Hepatocyte (in vitro differentiated cells): ENCODE results near the gene CNST. TPM values are rescaled to one million over a fixed set of nuclear protein-coding genes. Genes with fewer than 3 reads are reported as not detected.

Experiments used
- DNase-seq: peaks from one replicate; pipeline ENCODE4 v3.0.0-alpha.2; 2016; ENCODE audit warnings: low spot score
- H2AFZ ChIP-seq: fragments of 200-600 bp; sonication (generic); 2 replicates; pipeline ENCODE4 v1.6.0; 2016; ENCODE audit warnings: antibody characterized with exemption, mild to moderate bottlenecking
- H3K27ac ChIP-seq: fragments of 200-600 bp; sonication (generic); 2 replicates; pipeline ENCODE4 v1.5.1; 2016; ENCODE audit warnings: mild to moderate bottlenecking
- H3K27me3 ChIP-seq: fragments of 200-600 bp; sonication (generic); 2 replicates; pipeline ENCODE4 v1.6.1; 2016
- H3K36me3 ChIP-seq: fragments of 200-600 bp; sonication (generic); replicated peaks from 2 replicates; pipeline ENCODE4 v1.5.1; 2016; ENCODE audit warnings: low read depth; ENCODE audit not compliant: insufficient read depth
- H3K4me1 ChIP-seq: fragments of 200-600 bp; sonication (generic); 2 replicates; pipeline ENCODE4 v1.5.1; 2016; ENCODE audit warnings: mild to moderate bottlenecking, moderate library complexity; ENCODE audit not compliant: insufficient read depth
- H3K4me2 ChIP-seq: fragments of 200-600 bp; sonication (generic); 2 replicates; pipeline ENCODE4 v1.6.0; 2016
- H3K4me3 ChIP-seq: fragments of 200-600 bp; sonication (generic); 2 replicates; pipeline ENCODE4 v1.5.1; 2016; ENCODE audit warnings: mild to moderate bottlenecking
- H3K79me2 ChIP-seq: fragments of 200-600 bp; sonication (generic); 2 replicates; pipeline ENCODE4 v1.6.0; 2017; ENCODE audit warnings: mild to moderate bottlenecking
- H3K9me2 ChIP-seq: fragments of 200-600 bp; sonication (generic); replicated peaks from 2 replicates; pipeline ENCODE4 v1.6.0; 2017; ENCODE audit warnings: mild to moderate bottlenecking; ENCODE audit not compliant: insufficient read depth
- H3K9me3 ChIP-seq: fragments of 200-600 bp; sonication (generic); 2 replicates; pipeline ENCODE4 v1.5.1; 2016; ENCODE audit warnings: low read depth, mild to moderate bottlenecking
- H4K20me1 ChIP-seq: fragments of 200-600 bp; sonication (generic); 2 replicates; pipeline ENCODE4 v1.6.0; 2016; ENCODE audit warnings: mild to moderate bottlenecking; ENCODE audit not compliant: insufficient read depth, poor library complexity, severe bottlenecking
- EZH2 ChIP-seq: fragments of 200-600 bp; sonication (generic); IDR thresholded peaks from 2 replicates; pipeline ENCODE4 v1.6.1; 2016; ENCODE audit warnings: antibody characterized with exemption, mild to moderate bottlenecking, borderline replicate concordance
- EZH2phosphoT487 ChIP-seq: fragments of 200-600 bp; sonication (generic); IDR thresholded peaks from one replicate; pipeline ENCODE4 v1.6.1; 2018; ENCODE audit warnings: antibody characterized with exemption, mild to moderate bottlenecking, low read depth, moderate library complexity; ENCODE audit not compliant: unreplicated experiment, severe bottlenecking
- WGBS: methylation state at CpG from one replicate; pipeline ENCODE4 v1.1.6; 2016; ENCODE audit warnings: low lambda C conversion rate; ENCODE audit errors: missing lambda C conversion rate; 5-methylcytosine and 5-hydroxymethylcytosine counted together
- polyA plus RNA-seq: library from polyadenylated mRNA; unstranded; fragments of >200 nt; fragmentation: Nextera tagmentation; extraction: Ambion mirVana; gene quantifications from 2 replicates; pipeline ENCODE4 v1.2.1, GENCODE V29; 2016
- total RNA-seq: library from RNA; depleted of rRNA; stranded (reverse); fragments of >200 nt; gene quantifications from 2 replicates; pipeline ENCODE4 v1.2.3, GENCODE V29; 2014
- TF ChIP-seq, protein P1 (sequence below): fragments of 200-600 bp; sonication (generic); IDR thresholded peaks from 2 replicates; pipeline ENCODE4 v1.5.1; 2016; ENCODE audit warnings: antibody characterized with exemption, mild to moderate bottlenecking; ENCODE audit not compliant: poor library complexity

The CNST gene
- total and polyA plus RNA-seq, 2 experiments from 2014 or later, result 7.1 to 16.4 TPM

DNA sequence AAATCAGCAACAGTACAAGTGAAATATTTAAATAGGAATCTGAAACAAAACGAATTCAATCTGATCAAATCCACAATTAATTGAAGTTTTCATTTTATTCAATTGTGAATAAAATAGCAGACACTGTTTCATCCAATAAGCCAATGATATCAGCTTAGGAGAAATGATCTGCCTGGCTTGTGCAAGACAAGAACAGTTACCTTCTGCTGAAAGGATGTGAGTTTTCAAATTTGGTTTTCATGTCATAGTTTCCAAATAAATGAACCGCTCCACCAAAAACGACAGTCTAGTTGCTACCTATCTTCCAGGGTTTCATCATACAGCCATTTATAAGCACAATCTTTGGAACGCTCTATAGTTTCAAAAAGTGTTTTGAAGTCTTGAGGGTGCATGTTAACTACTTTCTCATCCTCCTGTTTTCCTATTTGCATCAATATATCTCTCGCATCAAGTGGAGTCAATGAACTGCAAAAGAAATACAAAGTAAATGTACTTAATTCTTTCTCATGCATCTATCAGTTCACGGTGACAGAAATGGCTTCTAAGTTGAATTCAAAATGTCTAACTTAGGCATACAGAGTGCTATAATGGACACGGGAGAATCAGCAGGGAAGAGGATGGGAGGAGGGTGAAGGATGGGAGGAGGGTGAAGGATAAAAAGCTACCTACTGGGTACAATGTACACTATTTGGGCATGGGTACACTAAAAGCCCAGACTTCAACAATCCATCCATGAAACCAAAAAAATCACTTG is 25.3 kb upstream of the CNST start:
- 93% methylated on average over 7 of the region's 7 CpGs for WGBS
- TF ChIP-seq EZH2 (no peak), EZH2phosphoT487 (no peak)
- TF ChIP-seq, protein P1, sequence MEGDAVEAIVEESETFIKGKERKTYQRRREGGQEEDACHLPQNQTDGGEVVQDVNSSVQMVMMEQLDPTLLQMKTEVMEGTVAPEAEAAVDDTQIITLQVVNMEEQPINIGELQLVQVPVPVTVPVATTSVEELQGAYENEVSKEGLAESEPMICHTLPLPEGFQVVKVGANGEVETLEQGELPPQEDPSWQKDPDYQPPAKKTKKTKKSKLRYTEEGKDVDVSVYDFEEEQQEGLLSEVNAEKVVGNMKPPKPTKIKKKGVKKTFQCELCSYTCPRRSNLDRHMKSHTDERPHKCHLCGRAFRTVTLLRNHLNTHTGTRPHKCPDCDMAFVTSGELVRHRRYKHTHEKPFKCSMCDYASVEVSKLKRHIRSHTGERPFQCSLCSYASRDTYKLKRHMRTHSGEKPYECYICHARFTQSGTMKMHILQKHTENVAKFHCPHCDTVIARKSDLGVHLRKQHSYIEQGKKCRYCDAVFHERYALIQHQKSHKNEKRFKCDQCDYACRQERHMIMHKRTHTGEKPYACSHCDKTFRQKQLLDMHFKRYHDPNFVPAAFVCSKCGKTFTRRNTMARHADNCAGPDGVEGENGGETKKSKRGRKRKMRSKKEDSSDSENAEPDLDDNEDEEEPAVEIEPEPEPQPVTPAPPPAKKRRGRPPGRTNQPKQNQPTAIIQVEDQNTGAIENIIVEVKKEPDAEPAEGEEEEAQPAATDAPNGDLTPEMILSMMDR, result no peak
- Histone ChIP-seq H3K4me3 (no peak overlapping the region), H3K9me2 (no peaks in the 10 kb centered on the region), H3K79me2 (no peaks in the 10 kb centered on the region), H3K4me2 (no peak overlapping the region), H2AFZ (no peak overlapping the region), H3K27me3 (no peaks in the 10 kb centered on the region), H4K20me1 (no peaks in the 10 kb centered on the region), H3K9me3 (no peaks in the 10 kb centered on the region), H3K4me1 (peaks cover 6% of the 10 kb centered on the region), H3K27ac (no peak overlapping the region), H3K36me3 (peaks cover 2% of the 10 kb centered on the region)
- DNase-seq, result no peak

DNA sequence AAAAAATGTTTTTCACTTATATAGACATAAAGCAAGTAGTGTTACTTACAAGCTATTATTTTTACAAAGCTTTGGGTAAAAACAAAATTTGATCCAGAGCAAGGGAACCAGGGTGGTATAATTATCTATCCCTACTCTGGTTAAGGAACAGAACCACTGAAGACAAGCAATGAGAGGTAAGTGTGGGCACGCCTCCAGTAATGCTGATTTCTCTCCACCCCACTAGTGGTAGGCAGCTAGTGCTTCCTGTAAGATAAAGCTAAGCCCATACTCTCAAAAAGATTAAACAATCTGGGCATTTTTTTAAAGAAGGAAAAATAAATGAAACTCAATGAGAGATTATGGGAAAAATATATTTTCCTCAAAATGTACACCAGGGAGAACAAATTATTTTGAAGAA is 22.3 kb upstream of the CNST start:
- no peak overlapping the region for H3K4me3 ChIP-seq
- H4K20me1 ChIP-seq, result no peaks in the 10 kb centered on the region
- H3K4me2 ChIP-seq, result no peak overlapping the region
- no peak for DNase-seq
- no peaks in the 10 kb centered on the region for H3K4me1 ChIP-seq
- H3K79me2 ChIP-seq, result no peaks in the 10 kb centered on the region
- H2AFZ ChIP-seq, result no peak overlapping the region
- H3K9me2 ChIP-seq, result no peaks in the 10 kb centered on the region
- no peak overlapping the region for H3K27ac ChIP-seq
- 92% methylated on average over 1 of the region's 1 CpG for WGBS
- no peaks in the 10 kb centered on the region for H3K27me3 ChIP-seq
- no peaks in the 10 kb centered on the region for H3K9me3 ChIP-seq
- peaks cover 2% of the 10 kb centered on the region for H3K36me3 ChIP-seq
- TF ChIP-seq, protein P1, result no peak
- TF ChIP-seq EZH2, result no peak
- TF ChIP-seq EZH2phosphoT487, result no peak

DNA sequence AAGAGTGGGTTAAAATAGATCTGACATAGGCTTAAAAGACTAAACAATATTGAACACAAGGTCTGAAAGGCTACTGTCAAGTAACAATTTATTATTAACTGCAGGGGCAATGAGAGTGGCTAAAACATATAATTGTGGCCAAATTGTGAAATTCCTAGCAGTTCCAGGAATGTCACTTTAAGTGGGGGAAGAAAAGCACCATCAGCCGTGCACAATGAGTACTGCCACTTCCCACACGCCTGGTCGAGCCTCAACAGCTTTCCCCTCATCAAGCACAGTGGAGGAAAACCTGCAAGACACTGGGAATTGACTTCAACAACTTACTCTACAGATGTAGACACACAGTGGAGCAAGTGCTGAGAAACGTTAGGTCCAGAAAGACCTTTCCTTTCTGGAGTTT is 16.6 kb upstream of the CNST start:
- H4K20me1 ChIP-seq, result no peaks in the 10 kb centered on the region
- no peak overlapping the region for H3K27ac ChIP-seq
- H3K4me3 ChIP-seq, result no peak overlapping the region
- no peaks in the 10 kb centered on the region for H3K27me3 ChIP-seq
- no peaks in the 10 kb centered on the region for H3K9me3 ChIP-seq
- H3K4me1 ChIP-seq, result no peaks in the 10 kb centered on the region
- no peak overlapping the region for H3K4me2 ChIP-seq
- H3K79me2 ChIP-seq, result no peaks in the 10 kb centered on the region
- no peaks in the 10 kb centered on the region for H3K36me3 ChIP-seq
- DNase-seq, result no peak
- TF ChIP-seq, protein P1, result no peak
- TF ChIP-seq EZH2 (no peak), EZH2phosphoT487 (no peak)
- WGBS, result 92% methylated on average over 4 of the region's 4 CpGs
- no peak overlapping the region for H2AFZ ChIP-seq
- H3K9me2 ChIP-seq, result no peaks in the 10 kb centered on the region
